HG02588 (cell line): ENCODE data around the gene SMYD2.
"Not testable (repeated sequence)": the region's sequence is repeated elsewhere in the genome, so short reads cannot be mapped to it uniquely, and the experiment has no call there.

ENCODE experiments used
- ATAC-seq: cut with Tn5 transposase; IDR thresholded peaks from one replicate; pipeline ENCODE4 v1.9.1; 2021; ENCODE audit warnings: mild to moderate bottlenecking, moderate library complexity; ENCODE audit not compliant: unreplicated experiment

Gene SMYD2

DNA sequence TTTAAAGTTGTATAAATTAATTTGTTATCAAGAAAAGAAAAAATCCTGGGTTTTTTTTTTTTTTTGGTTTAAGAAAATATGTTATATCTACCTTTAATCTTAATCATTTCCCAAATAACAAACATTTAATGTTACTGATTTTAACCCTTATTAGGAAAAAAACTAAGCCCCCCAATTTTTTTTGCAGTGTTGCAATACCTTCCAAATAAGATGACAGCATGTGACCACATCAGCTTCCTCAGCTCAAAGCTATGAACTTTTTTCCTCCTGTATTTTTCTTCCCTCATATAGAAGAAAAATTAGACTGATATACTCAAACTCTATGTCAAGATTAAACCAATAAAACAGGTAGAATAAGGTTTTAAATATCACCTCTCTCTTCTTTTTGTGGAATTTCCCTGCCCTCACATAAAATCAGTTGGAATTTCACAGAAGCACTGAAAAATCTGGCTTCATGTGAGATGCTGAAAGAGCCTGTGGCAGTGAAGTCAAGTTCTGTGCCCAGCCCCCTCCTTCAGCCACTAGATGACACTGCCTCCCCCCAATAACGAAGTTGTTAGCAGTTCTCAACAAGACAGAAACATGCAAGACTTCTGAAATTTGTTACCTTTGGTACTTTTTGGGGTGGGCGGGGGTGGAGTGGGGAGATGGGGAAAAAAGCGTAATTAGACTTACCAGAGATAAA is 9.6 kb upstream of the SMYD2 start:
- no peak for ATAC-seq

DNA sequence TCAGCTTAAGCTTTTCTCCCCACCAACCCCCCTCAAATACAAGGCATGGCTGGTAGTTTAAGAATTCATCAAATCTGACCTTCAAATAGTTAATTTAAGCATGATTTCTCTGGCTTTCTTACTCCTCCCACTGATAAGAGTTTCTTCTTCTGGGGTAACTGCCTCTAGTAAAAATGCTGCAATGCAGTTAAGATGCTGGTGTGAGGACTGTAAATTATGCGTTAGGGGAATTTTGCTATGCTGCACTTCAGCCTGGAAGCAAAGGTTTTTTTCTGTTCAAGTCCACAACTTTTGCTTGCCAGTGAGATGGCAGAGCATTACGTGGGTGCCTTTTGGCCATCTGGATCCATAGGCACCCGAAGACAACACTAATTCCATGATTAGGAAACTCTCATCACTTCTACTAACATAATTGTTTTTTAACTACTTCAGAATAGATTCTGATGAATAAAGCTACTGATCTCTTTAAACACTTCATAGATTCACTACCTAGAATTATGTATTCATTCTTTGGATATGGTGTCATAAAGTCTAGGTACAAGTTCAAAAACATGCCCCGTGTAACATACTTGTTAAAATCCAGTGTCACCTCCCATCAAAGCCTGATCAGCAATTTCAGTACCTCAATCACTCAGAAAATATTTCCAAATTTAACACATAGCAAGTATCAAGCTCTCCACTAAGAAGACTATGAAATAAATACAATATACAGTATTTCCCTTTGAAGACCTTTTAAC is 8.8 kb upstream of the SMYD2 start:
- no peak for ATAC-seq

DNA sequence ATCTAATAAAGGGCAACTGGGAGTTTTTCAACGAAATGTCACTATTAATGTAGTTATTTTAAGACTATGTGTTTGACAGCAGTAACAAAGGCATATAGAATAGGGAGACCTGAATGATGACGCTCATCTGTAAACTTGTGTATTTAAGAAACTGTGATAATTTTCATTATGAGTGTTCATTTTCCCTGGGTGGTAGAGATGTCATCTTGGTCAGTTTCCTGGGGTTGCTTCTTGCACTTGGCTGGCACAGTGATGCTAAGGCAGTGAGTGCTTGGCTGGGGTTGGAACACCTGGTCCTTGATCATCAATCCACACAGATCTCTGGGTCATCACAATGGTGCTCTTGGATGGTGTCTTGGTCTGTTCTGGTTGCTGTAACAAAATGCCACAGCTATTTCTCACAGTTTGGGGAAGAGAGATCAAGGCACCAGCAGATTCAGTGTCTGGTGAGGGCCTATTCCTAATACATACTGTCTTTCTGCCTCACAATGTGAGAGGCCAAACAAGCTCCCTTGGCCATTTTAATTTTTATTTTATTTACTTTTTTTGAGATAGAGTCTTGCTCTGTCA is 7.9 kb upstream of the SMYD2 start:
- ATAC-seq, result no peak

DNA sequence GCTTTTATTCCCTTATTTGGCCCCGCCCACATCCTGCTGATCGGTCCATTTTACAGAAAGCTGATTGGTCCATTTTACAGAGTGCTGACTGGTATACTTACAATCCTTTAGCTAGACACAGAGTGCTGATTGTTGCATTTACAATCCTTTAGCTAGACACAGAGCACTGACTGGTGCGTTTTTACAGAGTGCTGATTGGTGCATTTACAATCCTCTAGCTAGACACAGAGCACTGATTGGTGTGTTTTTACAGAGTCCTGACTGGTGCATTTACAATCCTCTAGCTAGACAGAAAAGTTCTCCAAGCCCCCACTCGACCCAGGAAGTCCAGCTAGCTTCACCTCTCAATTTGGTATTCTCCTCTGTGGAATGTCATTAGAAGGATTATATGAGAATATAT is 5.3 kb upstream of the SMYD2 start:
- not testable (repeated sequence) for ATAC-seq

DNA sequence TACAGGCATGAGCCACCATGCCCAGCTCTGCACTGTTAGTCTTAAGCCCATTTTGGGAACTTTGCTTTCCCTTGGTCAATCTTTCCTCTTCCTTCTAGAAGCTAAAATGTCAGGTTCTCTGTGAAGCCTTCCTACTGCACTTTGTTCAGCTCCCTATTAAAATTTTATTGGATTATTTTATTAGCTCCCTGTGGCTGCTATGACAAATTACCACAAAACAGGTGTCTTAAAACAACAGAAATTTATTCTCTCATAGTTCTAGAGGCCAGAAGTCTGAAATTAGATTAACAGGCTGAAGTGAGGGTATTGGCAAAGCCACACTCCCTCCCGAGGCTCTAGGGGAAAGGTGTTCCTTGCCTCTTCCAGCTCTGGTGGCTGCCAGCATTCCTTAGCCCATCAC is 4.2 kb upstream of the SMYD2 start:
- ATAC-seq, result no peak

DNA sequence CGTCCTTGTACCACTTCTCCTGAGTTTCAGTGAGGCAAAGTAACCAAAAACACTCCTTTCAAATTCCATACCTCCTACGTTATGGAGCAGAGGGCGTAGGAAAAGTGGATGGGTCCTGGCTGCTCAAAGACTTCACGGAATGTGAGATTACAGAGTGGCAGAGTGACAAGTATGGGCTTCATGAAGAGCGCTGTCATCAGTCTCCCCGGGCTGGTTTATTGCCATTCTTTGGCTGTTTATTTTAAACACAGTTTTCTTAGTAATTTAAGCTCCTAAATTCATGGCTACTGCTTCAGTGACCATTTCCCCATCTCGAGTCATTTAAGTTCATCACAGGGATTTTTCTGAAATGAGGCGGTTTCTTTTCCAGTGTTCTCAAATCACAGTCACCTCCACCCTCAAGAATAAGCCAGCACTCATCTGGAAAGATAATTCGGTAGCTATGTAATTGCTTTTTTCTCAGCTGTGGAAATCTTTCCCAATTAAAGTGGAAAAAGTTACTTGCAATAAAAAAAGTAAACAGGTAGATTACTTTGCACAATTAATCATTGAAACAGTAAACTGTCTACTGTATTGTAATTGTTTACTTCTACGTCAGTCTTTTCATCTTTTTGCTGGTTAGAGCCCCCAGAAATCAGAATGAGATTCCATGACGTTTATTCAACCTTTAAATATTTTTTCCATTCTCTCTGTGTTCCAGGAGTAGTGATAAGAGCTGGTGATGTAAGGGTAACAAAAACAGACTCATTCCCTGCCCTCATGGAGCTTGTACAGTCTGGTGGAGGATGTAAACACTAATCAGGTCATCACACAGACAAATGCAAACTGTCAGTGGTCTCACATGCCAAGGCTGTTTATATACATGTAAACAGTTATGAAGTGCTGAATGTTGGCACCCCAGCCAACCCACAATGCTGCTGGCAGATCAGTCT is 3.0 kb upstream of the SMYD2 start:
- no peak for ATAC-seq

DNA sequence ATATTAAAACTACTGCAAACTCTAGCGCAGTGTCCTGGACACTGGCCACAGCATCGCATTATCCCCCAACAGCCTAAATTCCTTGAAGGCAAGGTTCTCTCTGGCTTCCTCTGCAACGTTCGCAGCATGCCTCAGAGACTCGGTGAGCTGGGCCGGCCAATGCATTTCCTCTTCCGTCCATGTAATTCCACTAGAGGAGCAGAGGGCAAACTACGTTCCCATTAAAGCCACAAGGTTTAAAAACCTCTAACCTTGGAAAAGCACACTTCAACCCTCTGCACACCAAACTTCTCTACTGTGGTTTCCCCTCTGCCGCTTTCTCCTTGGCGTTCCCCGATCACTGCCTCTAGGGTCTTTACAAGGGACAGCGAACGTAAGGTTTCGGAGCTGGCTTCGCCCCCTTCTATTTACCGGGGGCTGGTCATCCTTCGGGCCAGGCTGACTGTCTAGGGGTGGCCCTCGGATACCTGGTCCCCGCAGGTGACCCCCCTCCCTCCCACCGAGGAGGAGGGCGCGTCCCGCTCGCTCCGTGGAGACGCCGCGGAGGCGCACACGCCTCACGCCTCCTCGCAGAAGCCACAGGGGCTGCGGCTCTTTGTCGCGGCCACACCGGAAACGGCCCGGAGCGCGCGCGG is 456 bp upstream of the SMYD2 start:
- ATAC-seq, result peak; percentile 62

DNA sequence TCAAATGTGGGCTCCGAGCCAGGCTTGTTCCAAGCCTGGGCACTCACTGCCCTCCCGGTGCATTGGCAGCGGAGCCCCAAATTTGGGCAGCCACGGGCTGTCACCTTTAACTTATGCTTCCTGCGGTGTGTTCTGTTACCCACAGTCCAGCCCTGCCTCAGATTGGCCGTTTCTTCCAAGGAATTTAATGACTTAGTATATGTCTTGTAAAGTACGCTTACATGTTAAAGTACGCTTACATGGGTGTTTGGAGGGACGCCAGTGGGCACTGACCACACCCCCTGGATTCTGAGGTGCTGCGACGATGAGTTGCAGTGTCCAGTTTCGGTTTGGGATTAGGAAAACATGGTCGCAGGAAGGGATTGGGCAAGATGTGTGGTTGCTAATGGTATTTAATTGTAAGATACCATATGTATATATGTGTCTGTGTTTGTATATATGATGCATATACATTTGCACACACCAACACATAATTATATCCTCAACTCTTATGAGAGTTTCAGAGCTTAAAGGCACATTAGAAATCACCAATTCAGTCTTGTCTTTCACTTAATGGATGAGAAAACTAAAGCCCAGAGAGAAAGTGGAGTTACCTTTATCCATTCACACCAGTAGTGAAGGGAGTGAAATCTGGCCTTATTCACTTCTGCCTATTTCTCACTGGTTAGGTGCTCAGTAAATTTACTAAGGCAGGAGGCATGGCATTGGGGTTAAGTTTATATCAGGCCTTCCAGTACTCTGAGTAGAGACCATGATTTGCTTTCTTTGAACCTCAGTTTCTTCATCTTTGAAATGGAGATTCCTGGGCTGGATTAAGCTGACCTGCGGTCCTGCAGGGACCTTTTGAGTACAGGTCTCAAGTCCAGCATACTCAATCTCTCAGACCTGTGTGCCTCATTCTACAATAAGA is 1.0 kb downstream of the SMYD2 start:
- no peak for ATAC-seq

DNA sequence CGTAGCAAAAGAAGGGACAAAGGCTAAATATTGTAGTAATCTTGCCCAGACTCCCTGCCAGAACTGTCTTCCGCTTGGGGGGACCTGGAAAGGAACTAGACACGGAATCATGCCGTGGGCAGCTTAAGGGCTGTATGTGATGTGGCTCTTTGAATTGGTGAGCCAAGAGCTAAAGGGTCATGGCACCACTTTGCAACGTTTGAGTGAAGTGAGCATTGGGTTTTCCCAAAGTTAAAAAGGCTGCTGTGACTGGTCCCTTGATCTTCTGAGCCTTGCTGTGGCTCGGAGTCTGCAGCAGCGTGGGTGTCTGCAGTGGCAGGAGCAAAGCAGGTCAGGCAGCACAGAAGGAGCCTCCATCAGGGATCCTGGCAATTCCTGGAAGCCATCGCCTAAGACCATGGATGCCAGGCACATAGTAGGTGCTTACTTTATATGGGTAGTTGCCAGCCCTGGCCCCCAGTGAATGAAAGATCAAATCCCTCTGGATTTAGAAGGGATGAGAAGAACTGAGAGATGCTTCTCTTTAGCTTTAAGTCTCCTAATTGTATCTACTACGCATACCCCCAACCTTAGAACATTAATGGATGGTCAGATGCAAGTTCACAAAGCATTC is 1.8 kb downstream of the SMYD2 start:
- ATAC-seq, result no peak

DNA sequence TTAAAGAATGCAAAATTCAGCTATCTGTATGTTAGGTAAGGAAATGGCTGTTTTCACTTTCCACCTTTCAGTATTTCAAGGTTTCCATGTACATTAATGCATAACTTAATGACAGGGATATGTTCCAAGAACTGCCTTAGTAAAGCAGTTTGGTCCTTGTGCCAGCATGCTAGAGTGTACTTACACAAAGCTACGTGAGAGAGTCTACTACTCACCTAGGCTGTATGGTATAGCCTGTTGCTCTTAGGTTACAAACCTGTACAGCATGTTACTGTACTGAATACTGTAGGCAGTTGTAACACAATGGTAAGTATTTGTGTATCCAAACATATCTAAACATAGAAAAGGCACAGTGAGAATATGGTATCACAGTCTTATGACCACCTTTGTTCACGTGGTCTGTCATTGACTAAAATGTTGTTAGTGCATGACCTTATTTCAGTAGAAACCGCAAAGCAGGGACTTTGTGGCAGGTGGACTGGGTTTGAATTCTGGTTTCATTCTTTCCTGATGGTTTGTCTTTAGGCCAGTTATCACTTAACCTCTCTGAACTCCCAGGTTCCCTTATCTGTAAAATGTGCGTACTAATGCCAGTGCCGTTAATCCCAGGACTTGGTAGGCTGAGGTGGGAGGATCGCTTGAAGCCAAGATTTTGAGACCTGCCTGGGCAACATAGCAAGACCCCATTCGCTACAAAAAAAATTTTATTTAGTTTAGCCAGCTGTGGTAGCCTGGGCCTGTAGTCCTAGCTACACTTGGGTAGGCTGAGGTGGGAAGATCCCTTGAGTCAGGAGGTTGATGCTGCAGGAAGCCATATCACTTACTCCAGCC is 4.9 kb downstream of the SMYD2 start:
- no peak for ATAC-seq

DNA sequence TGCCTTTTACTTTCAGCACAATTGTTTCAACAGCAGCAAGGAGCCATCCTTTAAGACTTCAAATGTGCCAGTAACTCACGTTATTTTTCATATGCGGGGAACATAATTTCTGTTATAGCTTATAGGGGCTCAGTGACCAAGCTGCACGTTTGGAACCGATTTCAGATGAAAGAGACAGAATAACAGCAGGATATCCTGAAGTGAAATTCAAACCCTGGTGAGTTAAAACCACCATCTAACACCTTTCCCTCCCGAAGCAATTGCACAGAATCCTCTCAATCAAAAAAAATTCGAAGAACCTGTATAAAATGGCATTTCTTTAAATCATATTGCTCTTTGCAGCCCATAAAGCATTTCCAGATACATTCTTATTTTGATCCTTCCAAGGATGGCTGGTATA is 6.9 kb downstream of the SMYD2 start:
- no peak for ATAC-seq

DNA sequence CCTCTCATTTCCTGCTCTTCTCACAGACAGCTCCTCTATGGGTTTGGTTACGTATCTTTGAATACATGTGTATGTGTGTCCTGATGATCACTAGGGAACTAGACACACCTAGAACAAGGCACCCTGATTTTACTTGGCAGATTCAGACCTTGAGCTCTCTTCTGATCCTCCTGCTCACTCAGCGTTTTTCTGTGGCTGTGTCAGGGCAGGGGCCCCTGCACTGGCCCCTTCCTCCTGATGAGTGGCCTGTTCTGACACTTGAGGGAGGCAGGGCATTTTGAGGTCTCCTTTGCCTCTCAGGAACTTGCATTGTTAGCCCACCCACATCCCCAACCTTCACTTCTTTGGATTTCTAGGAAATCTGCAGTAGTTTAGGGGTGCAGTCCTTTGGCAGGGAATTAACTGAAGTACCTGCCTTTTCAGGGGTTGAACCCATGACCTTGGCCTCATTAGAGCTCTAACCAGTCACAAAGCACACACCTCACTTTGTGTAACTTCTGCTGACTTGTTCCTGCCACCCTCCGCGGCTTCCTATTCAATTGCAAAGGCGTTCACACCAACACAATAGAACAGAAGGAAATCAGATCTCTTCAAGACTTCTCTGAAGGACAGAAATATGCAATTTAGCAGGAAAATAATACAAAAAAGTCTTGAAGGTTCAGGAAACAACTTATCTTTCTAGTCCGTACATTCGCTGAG is 8.8 kb downstream of the SMYD2 start:
- no peak for ATAC-seq

DNA sequence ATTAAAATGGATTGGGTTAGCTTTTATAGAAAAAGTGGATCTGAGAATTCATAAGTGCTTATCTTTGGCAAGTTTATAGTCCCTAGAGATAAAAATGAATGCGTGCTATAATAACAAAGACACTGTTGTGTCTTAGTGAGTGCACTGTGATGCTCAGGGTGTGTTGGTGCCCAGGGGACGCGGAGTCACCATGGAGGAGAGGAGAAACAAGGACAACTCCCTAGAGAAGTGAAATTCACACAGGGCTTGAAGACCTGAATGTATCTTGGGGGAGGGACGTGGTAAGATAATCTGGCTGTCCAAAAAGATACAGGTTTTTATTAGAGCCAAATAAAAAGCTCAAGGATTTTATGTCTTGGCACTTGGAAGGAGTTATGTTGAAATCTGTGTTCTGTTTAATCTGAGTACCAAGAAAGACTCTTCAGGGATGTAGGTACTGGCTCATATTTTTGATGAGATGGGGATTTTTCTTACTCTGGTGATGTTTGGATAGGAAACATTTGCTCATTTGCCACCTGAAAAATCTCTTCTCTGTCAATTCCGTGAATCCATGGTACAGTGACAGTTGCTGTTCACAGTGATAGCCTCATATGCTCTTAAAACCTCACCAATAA is 9.6 kb downstream of the SMYD2 start:
- ATAC-seq, result no peak

DNA sequence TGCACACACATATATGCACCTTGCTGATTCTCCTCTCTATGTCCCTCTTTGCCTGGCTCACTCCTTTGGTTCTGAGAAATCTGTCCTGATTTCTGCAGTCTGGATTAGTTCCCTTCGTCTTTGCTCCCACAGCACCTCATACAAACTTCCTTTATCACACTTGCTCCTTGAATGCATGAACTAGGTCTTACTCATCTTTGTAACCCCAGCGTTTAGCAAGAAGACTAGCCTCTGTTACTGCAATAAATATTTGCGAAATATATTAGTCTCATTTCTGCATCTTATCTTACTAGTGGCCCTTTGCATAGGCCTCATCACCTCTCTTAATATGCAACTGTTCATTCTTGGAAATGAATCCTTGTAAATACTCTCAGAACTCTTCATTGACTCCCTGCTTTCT is 11.4 kb downstream of the SMYD2 start:
- ATAC-seq, result no peak

DNA sequence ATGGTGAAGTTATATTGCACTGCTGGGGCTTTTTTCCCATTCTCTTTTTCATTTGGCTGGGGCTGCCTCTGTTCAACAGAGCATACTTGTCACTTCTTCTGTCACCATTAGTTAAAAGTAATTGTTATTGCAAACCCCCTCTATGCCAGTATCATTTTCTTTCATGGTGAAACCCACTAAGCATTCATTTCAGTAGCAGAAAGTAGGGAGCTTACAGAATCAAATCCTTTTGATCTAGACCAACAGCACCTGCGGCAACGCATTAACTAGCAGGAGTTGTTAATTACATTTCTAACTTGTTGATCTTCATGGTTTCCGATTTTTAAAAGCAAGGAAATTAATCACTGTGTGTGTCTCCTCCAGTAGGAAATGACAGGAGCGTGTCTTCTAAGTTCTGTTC is 15.0 kb downstream of the SMYD2 start:
- ATAC-seq, result no peak

DNA sequence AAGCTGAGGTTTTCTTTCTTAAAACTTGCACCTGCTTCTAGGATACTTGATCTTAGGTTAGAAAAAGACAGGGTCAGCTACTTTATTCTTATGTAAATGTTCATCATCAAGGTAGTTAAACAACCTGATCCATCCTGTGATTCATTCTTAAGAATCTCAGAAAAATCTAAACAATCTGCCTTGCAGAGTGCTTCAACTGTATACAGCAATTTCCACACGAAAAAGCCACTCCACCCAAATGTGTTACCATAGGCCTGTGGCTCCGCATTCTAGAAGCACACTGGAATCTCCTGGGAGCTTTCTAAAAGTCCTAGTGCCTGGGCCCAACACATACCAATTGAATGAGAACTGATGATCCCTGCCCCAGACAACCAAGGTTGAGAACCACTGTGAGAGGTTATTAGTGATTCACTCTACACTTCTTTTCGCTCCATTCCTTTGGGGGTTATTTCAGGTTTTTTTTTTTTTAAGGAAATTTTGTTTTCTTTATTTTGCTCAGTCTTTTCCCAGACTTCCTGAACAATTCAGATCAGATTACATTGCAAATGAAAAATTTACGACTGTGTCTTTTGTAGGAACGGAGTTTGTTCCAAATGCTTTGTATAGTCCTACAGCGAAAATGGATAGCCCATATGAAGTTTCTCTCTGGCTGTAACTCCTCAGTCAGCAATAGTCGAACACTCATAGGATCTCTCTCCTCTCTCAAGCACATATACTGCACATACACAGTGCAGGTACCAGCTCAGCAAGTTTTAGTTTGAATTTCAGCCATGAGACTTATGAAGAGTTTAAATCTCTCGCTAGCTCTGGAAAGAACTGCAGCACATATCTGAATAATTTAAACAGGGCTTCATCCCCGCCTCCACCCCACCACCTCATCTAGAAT is 16.1 kb downstream of the SMYD2 start:
- ATAC-seq, result no peak
